K562 (cell line): ENCODE results near the gene VCAN. TPM values are rescaled to one million over a fixed set of nuclear protein-coding genes. Genes with fewer than 3 reads are reported as not detected.

Source experiments
- ATAC-seq: fragments of 200-7000 bp; cut with Tn5 transposase; 3 replicates; pipeline ENCODE4 v1.9.1; 2020; ENCODE audit warnings: moderate library complexity
- BruUV-seq: library from RNA; stranded (reverse); fragments of 400-500 nt; replicated peaks from 2 replicates; lab custom pipeline; 2021; lab: Mats Ljungman, UMichigan
- CTCF ChIA-PET: fragments of 300-600 bp; formaldehyde crosslinking; extraction: SDS; loops from one replicate; lab custom pipeline; 2021; ENCODE audit warnings: low intra/inter-chr PET ratio; lab: Yijun Ruan, JAX
- POLR2A ChIA-PET: fragments of 300-600, 350-650 bp; sonication (Branson Sonifier 250); formaldehyde crosslinking; extraction: SDS; loops from one replicate; lab custom pipeline; 2021; ENCODE audit warnings: antibody characterized with exemption, inconsistent platforms; lab: Yijun Ruan, JAX
- DNase-seq, 4 experiments: peaks; one replicate each; pipeline versions ENCODE4 v3.0.0 to v3.0.0-alpha.2; 2011 to 2018; ENCODE audit warnings: low spot score in 3 of 4, mixed read lengths in 3 of 4; ENCODE audit errors: extremely low read depth in 1 of 4
- FAIRE-seq: peaks from 2 replicates; lab custom pipeline; 2011; peaks lifted over from hg19 to GRCh38; lab: Jason Lieb, UNC
- H2AFZ ChIP-seq: 2 replicates; pipeline ENCODE4 v1.6.0; 2011; ENCODE audit warnings: low read depth, low read length, control low read depth, inconsistent platforms
- H3K27ac ChIP-seq: fragments of 200-600 bp; 3 replicates; pipeline ENCODE4 v1.8.0; 2011; ENCODE audit warnings: low read depth, mild to moderate bottlenecking, control low read depth, inconsistent platforms, low read length, moderate library complexity, mixed read lengths; ENCODE audit errors: extremely low read depth
- H3K27me3 ChIP-seq, 2 experiments: fragments of 300-600 bp in 1 of 2; 2 replicates in 1 of 2; 3 replicates in 1 of 2; pipeline versions ENCODE4 v1.6.0 to v1.8.0; 2011; ENCODE audit warnings: inconsistent platforms in 2 of 2, low read length in 2 of 2, mild to moderate bottlenecking in 1 of 2, mixed read lengths in 1 of 2, moderate library complexity in 1 of 2; ENCODE audit not compliant: control insufficient read depth in 2 of 2, insufficient read depth in 2 of 2
- H3K36me3 ChIP-seq: fragments of 300-600 bp; 3 replicates; pipeline ENCODE4 v1.8.0; 2011; ENCODE audit warnings: mild to moderate bottlenecking, low read length, inconsistent platforms; ENCODE audit not compliant: control insufficient read depth, insufficient read depth
- H3K4me1 ChIP-seq, 2 experiments: fragments of 200-600 bp in 1 of 2; replicated peaks in 1 of 2; 2 replicates in 1 of 2; 3 replicates in 1 of 2; pipeline versions ENCODE4 v1.5.1 to v1.8.0; 2011; ENCODE audit warnings: inconsistent platforms in 2 of 2, low read length in 2 of 2, mild to moderate bottlenecking in 1 of 2, mixed read lengths in 1 of 2, moderate library complexity in 1 of 2; ENCODE audit not compliant: control insufficient read depth in 2 of 2, insufficient read depth in 2 of 2
- H3K4me2 ChIP-seq: 2 replicates; pipeline ENCODE4 v1.6.1; 2011; ENCODE audit warnings: low read length, control low read depth, inconsistent platforms, mixed read lengths; ENCODE audit not compliant: insufficient read depth
- H3K4me3 ChIP-seq: fragments of 200-600 bp; sonication (generic), shearing (Covaris generic); 2 replicates; pipeline ENCODE4 v1.5.1; 2016; ENCODE audit warnings: control low read depth, inconsistent platforms
- H3K79me2 ChIP-seq: fragments of 200-600 bp; 3 replicates; pipeline ENCODE4 v1.8.0; 2011; ENCODE audit warnings: low read length, inconsistent platforms; ENCODE audit not compliant: control insufficient read depth, insufficient read depth
- H3K9ac ChIP-seq, 2 experiments: 2 replicates each; pipeline versions ENCODE4 v1.6.0 to v1.6.1; 2011; ENCODE audit warnings: low read depth in 2 of 2, low read length in 2 of 2, control low read depth in 1 of 2, inconsistent platforms in 1 of 2, mild to moderate bottlenecking in 1 of 2, mixed read lengths in 1 of 2; ENCODE audit not compliant: insufficient read depth in 1 of 2
- H3K9me1 ChIP-seq: one replicate; pipeline ENCODE4 v1.6.0; 2011; ENCODE audit warnings: inconsistent platforms, mild to moderate bottlenecking, low read length, moderate library complexity; ENCODE audit not compliant: control insufficient read depth, insufficient read depth
- H3K9me3 ChIP-seq: replicated peaks from 2 replicates; pipeline ENCODE4 v1.5.1; 2011; ENCODE audit warnings: low read depth, low read length, inconsistent platforms; ENCODE audit not compliant: control insufficient read depth, insufficient read depth
- H4K20me1 ChIP-seq: replicated peaks from 2 replicates; pipeline ENCODE4 v1.6.1; 2011; ENCODE audit warnings: low read length, inconsistent platforms, mixed read lengths; ENCODE audit not compliant: control insufficient read depth, insufficient read depth
- MAZ ChIP-seq, 2 experiments: fragments of 450-650 bp in 1 of 2; sonication (generic) in 1 of 2; formaldehyde crosslinking; IDR thresholded peaks in 1 of 2; conservative IDR thresholded peaks in 1 of 2; 2 replicates each; pipeline versions ENCODE4 v1.4.0 to v1.5.0; 2020; ENCODE audit warnings: mild to moderate bottlenecking in 1 of 2, missing genetic modification reagents in 1 of 2
- ZNF407 ChIP-seq: fragments of 450-650 bp; IDR thresholded peaks from 2 replicates; pipeline ENCODE4 v1.6.1; 2016; ENCODE audit warnings: low read depth
- WGBS: fragments of 100-300 bp; shearing (Covaris generic); methylation state at CpG from one replicate; pipeline ENCODE4 v1.1.6; 2016; ENCODE audit warnings: low coverage, mixed read lengths; ENCODE audit not compliant: insufficient coverage; ENCODE audit errors: missing lambda C conversion rate; 5-methylcytosine and 5-hydroxymethylcytosine counted together
- in situ Hi-C: fragments of 300-500 bp; cut with MboI; formaldehyde crosslinking; loops from 4 replicates; pipeline ENCODE4 v1.15.0; 2018; ENCODE audit warnings: inconsistent platforms, mixed read lengths
- intact Hi-C: fragments of 100-400 bp; cut with micrococcal nuclease; formaldehyde crosslinking; loops from 2 replicates; pipeline ENCODE4 v1.14.2; 2022
- polyA plus RNA-seq, 8 experiments: library from polyadenylated mRNA; depleted of rRNA in 4 of 8; stranded (reverse) in 5 of 8; unstranded in 3 of 8; fragments of >200 nt; fragmentation: Nextera tagmentation in 2 of 8; fragmentation: Illumina TruSeq in 1 of 8; extraction: Ambion mirVana in 2 of 8; extraction: Trizol in 1 of 8; gene quantifications; 2 replicates each; pipeline versions ENCODE4 v1.2.1 to v1.2.3, GENCODE V29; 2011 to 2014; ENCODE audit warnings: inconsistent platforms in 1 of 8, missing spikeins in 1 of 8
- total RNA-seq, 7 experiments: library from RNA; depleted of rRNA in 6 of 7; stranded (reverse); fragments of >200 nt in 6 of 7; fragmentation: Illumina TruSeq in 2 of 7; extraction: Trizol in 2 of 7; gene quantifications; 2 replicates each; pipeline versions ENCODE4 v1.2.1 to v1.2.3, GENCODE V29; 2011 to 2021; ENCODE audit warnings: low replicate concordance in 1 of 7

Gene VCAN
- total and polyA plus RNA-seq, 9 of the 15 experiments (the other 6 are each of a cell fraction or from before 2014, with no cell fraction given), result 0.01 to 0.33 (median 0.05) TPM

- in situ Hi-C loops, result no loop called here
- POLR2A ChIA-PET, result no interaction called here
Observed at GRCh38 chr5:83595217-83595616, 123.7 kb downstream of the VCAN start.

More at GRCh38 chr5:83595217-83595616, 123.7 kb downstream of the VCAN start:
- no peaks in the 10 kb centered on the region for H3K79me2 ChIP-seq
- FAIRE-seq (no peak), ATAC-seq (no peak)
- H3K9me3 ChIP-seq, result no peaks in the 10 kb centered on the region
- intact Hi-C loops, result no loop called here
- 3% methylated on average over 3 of the region's 3 CpGs for WGBS
- H3K27me3 ChIP-seq, result no peaks in the 10 kb centered on the region
- H3K27ac ChIP-seq, result no peak overlapping the region
- no peak overlapping the region for H3K4me2 ChIP-seq
- H3K9ac ChIP-seq, result no peak overlapping the region
- H3K9me1 ChIP-seq, result no peaks in the 10 kb centered on the region
- TF ChIP-seq ZNF407, result no peak
- TF ChIP-seq MAZ (CRISPR knock-in tag; conservative IDR thresholded peaks at IDR 0.05 in 1 of 2, IDR thresholded peaks at IDR 0.05 in 1 of 2), result no peak
- TF ChIP-seq, all 486 proteins: peak for 0
- Histone ChIP-seq H3K4me1 (no peaks in the 10 kb centered on the region; a peak in 1 of 5 replicates), H3K36me3 (no peaks in the 10 kb centered on the region), H2AFZ (no peak overlapping the region), H3K4me3 (no peak overlapping the region), H4K20me1 (no peaks in the 10 kb centered on the region)
- DNase-seq, result no peak
- BruUV-seq, result no TSS peak
- CTCF ChIA-PET, result no interaction called here
